Activated T-helper 2 cell treated with anti-CD3 and anti-CD28 coated beads, Interferon-gamma antibody, Interleukin-2, Interleukin-4, amounts not matched to agents 10 μg/mL and 5 μg/mL and 100 μg/mL, durations not matched to agents 14 hours and 24 hours and 36 hours (primary cell): ENCODE results near the gene SPACA4. TPM values are rescaled to one million over a fixed set of nuclear protein-coding genes. Genes with fewer than 3 reads are reported as not detected.

Experiments used
- DNase-seq: peaks from one replicate; pipeline ENCODE4 v3.0.0; 2021; ENCODE audit warnings: low spot score
- H3K27ac Mint-ChIP-seq: one replicate; pipeline ENCODE4 v1.8.0; 2021; ENCODE audit warnings: mixed read lengths
- H3K27me3 Mint-ChIP-seq: one replicate; pipeline ENCODE4 v1.8.0; 2021; ENCODE audit warnings: low read depth, mixed read lengths
- H3K36me3 Mint-ChIP-seq: one replicate; pipeline ENCODE4 v1.8.0; 2021; ENCODE audit warnings: low read depth, mixed read lengths
- H3K4me1 Mint-ChIP-seq: one replicate; pipeline ENCODE4 v1.8.0; 2021; ENCODE audit warnings: low read depth, mixed read lengths
- H3K4me3 Mint-ChIP-seq: one replicate; pipeline ENCODE4 v1.8.0; 2021; ENCODE audit warnings: low read depth, mild to moderate bottlenecking, moderate library complexity, mixed read lengths
- H3K9me3 Mint-ChIP-seq: one replicate; pipeline ENCODE4 v1.8.0; 2021; ENCODE audit warnings: mixed read lengths
- intact Hi-C: fragments of 100-400 bp; cut with micrococcal nuclease; formaldehyde crosslinking; loops from one replicate; pipeline ENCODE4 v1.15.1; 2023
- total RNA-seq: library from RNA; stranded (reverse); gene quantifications from 2 replicates; pipeline ENCODE4 v1.2.3, GENCODE V29; 2022

SPACA4 gene
- total RNA-seq, 1 donor from 2014 or later = not detected

DNA sequence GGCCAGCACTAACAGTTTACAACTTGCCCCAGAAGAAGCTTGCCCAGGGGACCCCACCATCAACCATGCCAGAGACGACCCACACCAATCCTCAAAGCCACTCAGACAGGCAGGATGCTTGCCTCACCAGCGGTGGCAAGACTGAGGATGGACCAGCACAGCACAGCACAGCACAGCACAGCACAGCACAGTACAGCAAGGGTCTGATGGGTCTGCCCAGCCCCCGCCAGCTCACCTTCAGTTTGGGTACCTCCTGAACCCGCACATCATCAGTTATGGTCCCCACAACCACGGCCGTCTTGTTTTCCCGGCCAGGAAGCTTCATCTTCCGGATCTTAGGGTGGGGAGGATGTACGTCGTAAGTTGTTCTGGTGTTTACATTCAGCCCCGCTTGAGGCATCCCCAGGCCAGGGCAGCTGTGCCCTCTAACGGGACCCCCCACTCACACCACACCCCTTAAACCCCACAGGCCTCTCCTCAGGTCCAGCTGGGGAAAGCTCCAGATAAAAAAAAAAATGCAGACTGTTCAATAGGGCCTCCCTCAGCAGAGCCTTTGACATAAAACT lies 10.0 kb downstream of the SPACA4 start:
- Mint-ChIP-seq H3K9me3 (no peaks in the 10 kb centered on the region), H3K27ac (peak overlapping the region; percentile 99), H3K4me1 (peaks cover 21% of the 10 kb centered on the region), H3K36me3 (peaks cover 51% of the 10 kb centered on the region), H3K27me3 (no peaks in the 10 kb centered on the region), H3K4me3 (peak overlapping the region; percentile 95)
- intact Hi-C loops = no loop called here
- no peak for DNase-seq

DNA sequence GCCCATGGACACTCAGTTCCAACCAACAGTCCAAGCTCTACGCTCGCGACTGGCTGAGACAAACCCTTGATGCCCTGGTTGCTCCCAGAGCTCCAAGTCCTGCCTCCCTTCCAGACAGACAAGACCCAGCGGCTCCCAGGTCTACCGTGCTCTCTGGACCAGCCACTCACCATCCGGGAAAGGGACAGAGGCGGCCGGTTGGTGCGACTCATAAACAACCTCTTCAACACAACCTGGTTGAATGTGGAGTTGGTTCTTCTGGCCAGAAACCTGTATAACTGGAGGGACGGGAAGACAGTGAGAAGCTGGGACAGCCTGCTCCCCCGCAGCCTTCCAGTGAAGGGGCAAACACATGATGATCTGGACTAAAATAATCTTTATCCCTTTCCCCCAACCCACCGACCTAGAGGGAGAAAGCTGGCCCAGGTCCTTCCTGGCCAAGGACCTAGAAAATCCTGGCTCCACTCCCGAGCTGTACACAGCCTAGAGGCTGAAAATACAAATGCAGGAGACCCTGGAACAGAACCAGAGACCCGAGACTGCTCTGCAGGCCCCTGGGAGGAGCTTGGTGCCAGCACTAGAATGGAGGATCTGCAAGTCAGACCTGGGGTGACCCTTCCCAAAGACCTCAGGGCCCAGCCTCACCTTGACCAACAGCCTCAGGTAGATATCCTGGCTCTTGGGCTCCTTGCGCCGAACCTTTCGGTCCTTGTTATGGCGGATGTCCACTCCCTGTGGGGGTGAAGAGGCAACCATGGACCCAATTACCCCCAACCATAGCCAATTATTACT lies 10.8 kb downstream of the SPACA4 start:
- no peak for DNase-seq
- H3K9me3 Mint-ChIP-seq = no peaks in the 10 kb centered on the region
- H3K27me3 Mint-ChIP-seq = no peaks in the 10 kb centered on the region
- peaks cover 54% of the 10 kb centered on the region for H3K36me3 Mint-ChIP-seq
- peaks cover 25% of the 10 kb centered on the region for H3K4me1 Mint-ChIP-seq
- H3K4me3 Mint-ChIP-seq = peak overlapping the region; percentile 95
- intact Hi-C loops = no loop called here
- H3K27ac Mint-ChIP-seq = peak overlapping the region; percentile 99

DNA sequence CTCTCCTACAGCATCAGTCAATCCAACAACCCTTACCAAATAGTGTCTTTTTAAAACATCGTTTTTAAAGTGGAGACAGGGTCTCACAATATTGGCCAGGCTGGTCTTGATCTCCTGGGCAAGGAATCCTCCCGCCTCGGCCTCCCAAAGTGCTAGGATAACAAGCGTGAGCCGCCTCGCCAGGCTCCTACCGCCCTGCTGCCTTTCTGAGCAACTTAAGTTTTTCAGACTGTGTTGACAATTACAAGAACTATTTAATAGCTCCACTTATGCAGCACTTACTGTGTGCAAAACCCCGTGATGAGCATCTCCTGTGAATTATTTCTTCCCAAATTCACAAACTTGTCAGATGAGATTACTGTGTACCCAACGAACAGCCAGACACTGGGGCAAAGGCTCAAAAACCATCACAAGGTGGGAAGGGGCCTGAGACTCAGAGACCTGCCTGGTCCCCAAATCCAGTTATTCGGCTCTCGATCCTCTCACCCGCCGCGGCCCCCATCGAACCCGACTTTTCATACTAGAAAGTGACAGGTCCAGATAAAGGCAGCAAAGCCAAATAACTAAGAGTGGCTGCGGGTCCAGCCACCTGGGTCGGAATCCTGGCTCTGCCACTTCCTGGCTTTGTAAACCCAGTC lies 11.9 kb downstream of the SPACA4 start:
- intact Hi-C loops = no loop called here
- H3K27ac Mint-ChIP-seq = peak overlapping the region; percentile 99
- H3K36me3 Mint-ChIP-seq = peaks cover 60% of the 10 kb centered on the region
- DNase-seq = no peak
- H3K4me3 Mint-ChIP-seq = peak overlapping the region; percentile 95
- peaks cover 28% of the 10 kb centered on the region for H3K4me1 Mint-ChIP-seq
- no peaks in the 10 kb centered on the region for H3K27me3 Mint-ChIP-seq
- H3K9me3 Mint-ChIP-seq = no peaks in the 10 kb centered on the region

DNA sequence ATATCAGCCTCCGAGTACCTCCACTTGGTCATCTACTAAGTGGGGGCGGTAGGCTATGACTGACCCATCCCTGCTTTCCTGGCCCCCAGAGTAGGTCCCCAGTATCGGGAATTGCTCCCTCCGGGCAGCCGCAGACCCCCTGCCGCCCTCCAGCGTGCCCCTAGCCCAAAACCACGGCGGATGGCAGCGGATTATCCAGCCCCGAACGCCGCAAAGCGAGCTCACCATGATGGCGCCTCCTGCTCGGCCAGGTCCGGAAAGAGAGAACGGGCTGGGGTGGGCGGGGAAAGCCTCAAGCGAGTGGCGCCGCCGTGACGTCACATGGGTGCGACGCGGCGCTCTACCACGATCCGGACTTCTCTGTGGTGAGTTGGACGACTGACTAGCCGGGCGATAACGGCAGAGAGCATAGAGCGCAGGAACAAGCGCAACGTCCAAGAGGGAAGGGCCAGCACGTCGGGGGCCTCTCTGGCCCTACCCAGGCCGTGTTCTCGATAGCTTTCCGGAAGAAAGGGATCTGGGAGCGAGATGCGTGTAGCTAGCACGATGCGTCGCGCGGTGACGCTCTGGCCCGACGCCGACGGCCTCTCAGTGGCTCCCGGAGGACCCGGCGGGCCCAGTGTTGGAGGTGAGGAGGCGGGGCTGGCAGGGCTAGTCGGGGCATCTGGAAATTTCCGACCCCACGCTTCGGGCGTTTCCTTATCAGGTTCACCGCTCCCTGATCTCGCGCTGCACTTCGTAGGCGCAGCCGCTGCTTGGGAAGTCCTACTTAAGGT lies 12.6 kb downstream of the SPACA4 start, which contains the start of the genes RPL18 and SPHK2:
Gene RPL18 (minus strand): TSS at position 263 of the 776 bp plus-strand sequence. CDS start 35 bp downstream, at position 228.
Gene SPHK2 (plus strand): TSS at position 591 of the 776 bp plus-strand sequence. CDS start 1,009 bp downstream, outside the sequence.
- DNase-seq = peak; percentile 95
- H3K9me3 Mint-ChIP-seq = no peaks in the 10 kb centered on the region
- intact Hi-C loops = loop anchor here (1.0 kb wide), 1 partner anchor 18 kb away; the partner anchor contains the start of gene DBP
- no peaks in the 10 kb centered on the region for H3K27me3 Mint-ChIP-seq
- H3K36me3 Mint-ChIP-seq = peaks cover 64% of the 10 kb centered on the region
- H3K27ac Mint-ChIP-seq = peak within 1 kb of the TSS; percentile 99
- peak within 1 kb of the TSS; percentile 95 for H3K4me3 Mint-ChIP-seq
- peaks cover 34% of the 10 kb centered on the region for H3K4me1 Mint-ChIP-seq

DNA sequence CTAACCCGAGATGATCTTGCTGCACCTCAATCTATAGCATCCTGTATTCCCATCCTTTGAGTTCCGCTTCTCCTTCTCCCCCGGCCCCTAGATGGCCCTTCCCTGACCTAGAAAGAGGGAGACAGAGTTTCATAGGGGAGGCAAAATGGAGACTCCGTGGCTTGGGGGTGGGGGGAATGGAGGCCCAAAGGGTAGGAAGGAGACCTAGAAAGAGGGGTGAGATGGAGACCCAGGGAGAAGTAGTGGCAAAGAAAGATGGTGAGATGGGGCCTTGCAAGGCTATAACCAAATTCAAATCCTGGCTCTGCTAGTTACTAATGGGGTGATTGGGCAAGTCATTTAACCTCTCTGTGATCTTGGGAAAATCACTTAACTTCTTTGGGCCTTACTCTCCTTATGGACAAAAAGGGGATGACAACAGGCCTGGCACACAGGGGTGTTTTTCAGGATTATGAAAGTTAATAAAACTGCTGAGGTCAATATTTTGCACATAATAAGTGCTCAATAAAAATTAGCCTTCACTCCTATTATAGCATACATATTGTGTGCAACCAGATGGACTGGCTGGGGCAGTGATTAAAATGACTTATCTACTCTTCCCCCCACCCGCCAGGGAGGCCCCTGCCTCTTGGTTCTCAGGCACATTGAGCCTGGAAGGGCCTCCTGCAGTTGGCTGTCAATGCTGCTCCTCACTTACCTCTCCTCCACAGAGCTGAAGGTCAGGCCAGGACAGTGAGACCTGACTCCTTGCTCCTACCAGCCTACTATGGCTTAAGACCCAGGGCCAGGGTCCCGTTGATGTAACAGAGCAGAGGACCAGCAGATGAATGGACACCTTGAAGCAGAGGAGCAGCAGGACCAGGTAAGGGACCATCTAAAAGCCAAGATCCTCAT lies 13.4 kb downstream of the SPACA4 start:
- peak overlapping the region; percentile 99 for H3K27ac Mint-ChIP-seq
- intact Hi-C loops = loop anchor here (1.0 kb wide), 1 partner anchor 17 kb away; the partner anchor contains the start of gene DBP

DNA sequence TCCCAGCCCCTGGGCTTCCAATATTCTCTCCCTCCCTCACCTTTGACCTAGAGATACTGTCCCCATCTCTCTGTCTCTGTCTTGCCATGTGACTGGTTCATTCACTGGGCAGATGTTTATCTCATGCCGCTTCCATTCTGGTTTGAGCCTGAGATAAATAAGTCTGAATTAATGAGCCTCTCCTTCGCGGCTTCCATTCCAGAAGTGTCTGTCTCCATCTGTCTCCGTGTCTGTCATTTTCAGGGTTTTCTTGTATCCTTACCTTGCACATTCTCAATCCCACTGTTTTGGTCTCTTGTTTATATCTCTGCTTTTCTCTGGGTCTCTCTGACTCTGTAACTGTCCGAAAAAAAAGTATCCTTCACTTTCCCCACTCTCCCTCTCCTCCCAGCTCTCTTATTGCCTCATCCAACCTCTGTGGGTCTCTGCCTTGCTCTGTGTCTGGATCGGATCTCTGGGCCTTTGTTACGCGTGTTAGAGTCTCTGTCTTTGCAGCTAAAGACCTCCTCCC lies 17.1 kb downstream of the SPACA4 start:
- no peaks in the 10 kb centered on the region for H3K9me3 Mint-ChIP-seq
- peaks cover 37% of the 10 kb centered on the region for H3K4me1 Mint-ChIP-seq
- H3K4me3 Mint-ChIP-seq = peak overlapping the region; percentile 84
- DNase-seq = no peak
- peak overlapping the region; percentile 97 for H3K27ac Mint-ChIP-seq
- intact Hi-C loops = loop anchor here (1.0 kb wide), 1 partner anchor 11 kb away; no protein-coding TSS in a partner anchor
- peaks cover 29% of the 10 kb centered on the region for H3K36me3 Mint-ChIP-seq
- H3K27me3 Mint-ChIP-seq = no peaks in the 10 kb centered on the region

More for the DNA sequence above, 13.4 kb downstream of the SPACA4 start:
- no peaks in the 10 kb centered on the region for H3K9me3 Mint-ChIP-seq
- no peak for DNase-seq
- H3K27me3 Mint-ChIP-seq = no peaks in the 10 kb centered on the region
- peaks cover 38% of the 10 kb centered on the region for H3K4me1 Mint-ChIP-seq
- peaks cover 61% of the 10 kb centered on the region for H3K36me3 Mint-ChIP-seq
- H3K4me3 Mint-ChIP-seq = peak overlapping the region; percentile 95

DNA sequence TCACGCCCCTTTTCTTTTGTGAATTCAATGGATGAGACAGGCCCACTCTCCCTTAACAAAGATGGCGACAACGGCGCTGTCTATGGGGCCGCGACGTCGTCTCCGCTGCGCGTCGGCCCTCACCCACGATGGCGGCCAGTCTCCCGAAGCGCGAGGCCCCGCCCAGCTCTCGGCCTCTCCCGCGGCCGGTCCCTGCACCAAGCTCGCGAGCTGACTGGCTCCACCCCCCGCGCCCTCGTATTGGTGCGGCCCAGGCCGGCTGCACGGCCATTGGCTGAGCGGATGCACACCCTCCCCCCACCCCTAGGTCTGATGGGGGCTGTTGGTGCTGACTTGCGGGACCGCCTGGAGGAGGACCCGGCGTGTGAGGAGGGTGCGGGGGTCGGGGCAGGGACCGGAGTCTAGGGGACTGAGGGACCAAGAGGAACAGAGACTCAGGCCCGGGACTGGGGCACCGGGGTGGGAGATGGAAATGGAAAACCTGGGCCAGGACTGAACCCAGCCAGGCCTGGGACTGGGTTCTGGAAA lies 17.6 kb downstream of the SPACA4 start:
- peak; percentile 96 for DNase-seq
- Mint-ChIP-seq H3K27me3 (no peaks in the 10 kb centered on the region), H3K4me3 (peak overlapping the region; percentile 84), H3K36me3 (peaks cover 25% of the 10 kb centered on the region), H3K9me3 (no peaks in the 10 kb centered on the region), H3K27ac (peak overlapping the region; percentile 97), H3K4me1 (peaks cover 36% of the 10 kb centered on the region)
- intact Hi-C loops = loop anchor here (1.0 kb wide), 1 partner anchor 10 kb away; no protein-coding TSS in a partner anchor

DNA sequence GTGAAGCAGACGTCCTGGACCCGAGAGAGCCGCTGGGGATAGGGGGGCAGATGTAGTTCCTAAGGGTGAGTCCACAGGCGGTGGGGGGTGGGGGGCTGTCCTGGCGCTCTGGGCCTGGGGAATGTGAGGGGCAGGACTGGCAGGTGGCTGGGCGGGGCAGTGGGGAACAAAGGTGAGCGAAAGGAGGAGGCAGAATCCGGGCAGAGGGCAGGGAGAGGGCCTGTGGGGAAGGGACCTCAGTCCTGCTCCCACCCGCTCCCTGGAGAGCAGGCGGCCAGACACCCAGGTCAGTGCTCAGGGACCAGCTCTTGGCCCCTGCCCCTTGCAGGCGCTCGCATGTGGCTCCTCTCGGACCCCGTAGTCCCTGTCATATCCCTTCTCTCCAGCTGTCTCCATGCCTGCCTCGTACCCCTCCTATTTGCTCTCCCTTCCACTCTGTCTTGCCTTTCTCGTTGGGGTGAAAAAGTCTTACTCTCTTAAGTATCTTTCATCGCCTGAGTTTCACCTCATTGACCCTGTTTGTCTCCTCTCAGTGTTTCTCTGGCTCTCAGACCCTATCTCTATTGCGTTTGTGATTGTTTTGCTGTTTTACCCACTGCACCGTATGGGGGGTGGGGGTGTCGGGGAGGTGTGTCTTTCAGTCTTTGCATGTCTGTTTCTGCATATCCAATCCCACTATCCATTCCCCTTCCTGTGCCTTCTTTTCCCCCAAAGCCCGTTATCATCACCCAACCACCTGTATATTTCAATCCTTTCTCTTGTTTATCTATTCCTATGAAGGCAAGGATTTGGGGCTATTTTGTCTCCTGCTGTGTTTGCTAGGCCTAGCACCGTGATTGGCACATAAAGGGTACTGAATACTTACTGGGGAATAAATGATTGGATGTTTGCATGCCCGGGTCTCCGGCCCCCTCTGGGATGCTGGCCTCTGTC lies 18.5 kb downstream of the SPACA4 start:
- H3K9me3 Mint-ChIP-seq = no peaks in the 10 kb centered on the region
- intact Hi-C loops = loop anchor here (1.0 kb wide), 1 partner anchor 9 kb away; no protein-coding TSS in a partner anchor
- H3K4me3 Mint-ChIP-seq = peak overlapping the region; percentile 84
- H3K36me3 Mint-ChIP-seq = peaks cover 29% of the 10 kb centered on the region
- no peaks in the 10 kb centered on the region for H3K27me3 Mint-ChIP-seq
- no peak for DNase-seq
- peaks cover 31% of the 10 kb centered on the region for H3K4me1 Mint-ChIP-seq
- H3K27ac Mint-ChIP-seq = peak overlapping the region; percentile 97

DNA sequence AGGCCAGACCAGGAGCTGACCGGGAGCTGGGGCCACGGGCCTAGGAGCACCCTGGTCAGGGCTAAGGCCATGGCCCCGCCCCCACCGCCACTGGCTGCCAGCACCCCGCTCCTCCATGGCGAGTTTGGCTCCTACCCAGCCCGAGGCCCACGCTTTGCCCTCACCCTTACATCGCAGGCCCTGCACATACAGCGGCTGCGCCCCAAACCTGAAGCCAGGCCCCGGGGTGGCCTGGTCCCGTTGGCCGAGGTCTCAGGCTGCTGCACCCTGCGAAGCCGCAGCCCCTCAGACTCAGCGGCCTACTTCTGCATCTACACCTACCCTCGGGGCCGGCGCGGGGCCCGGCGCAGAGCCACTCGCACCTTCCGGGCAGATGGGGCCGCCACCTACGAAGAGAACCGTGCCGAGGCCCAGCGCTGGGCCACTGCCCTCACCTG lies 19.4 kb downstream of the SPACA4 start:
- no peaks in the 10 kb centered on the region for H3K9me3 Mint-ChIP-seq
- H3K27me3 Mint-ChIP-seq = no peaks in the 10 kb centered on the region
- DNase-seq = no peak
- H3K4me1 Mint-ChIP-seq = peaks cover 30% of the 10 kb centered on the region
- no peak overlapping the region for H3K4me3 Mint-ChIP-seq
- H3K27ac Mint-ChIP-seq = no peak overlapping the region
- H3K36me3 Mint-ChIP-seq = peaks cover 37% of the 10 kb centered on the region
- intact Hi-C loops = no loop called here

DNA sequence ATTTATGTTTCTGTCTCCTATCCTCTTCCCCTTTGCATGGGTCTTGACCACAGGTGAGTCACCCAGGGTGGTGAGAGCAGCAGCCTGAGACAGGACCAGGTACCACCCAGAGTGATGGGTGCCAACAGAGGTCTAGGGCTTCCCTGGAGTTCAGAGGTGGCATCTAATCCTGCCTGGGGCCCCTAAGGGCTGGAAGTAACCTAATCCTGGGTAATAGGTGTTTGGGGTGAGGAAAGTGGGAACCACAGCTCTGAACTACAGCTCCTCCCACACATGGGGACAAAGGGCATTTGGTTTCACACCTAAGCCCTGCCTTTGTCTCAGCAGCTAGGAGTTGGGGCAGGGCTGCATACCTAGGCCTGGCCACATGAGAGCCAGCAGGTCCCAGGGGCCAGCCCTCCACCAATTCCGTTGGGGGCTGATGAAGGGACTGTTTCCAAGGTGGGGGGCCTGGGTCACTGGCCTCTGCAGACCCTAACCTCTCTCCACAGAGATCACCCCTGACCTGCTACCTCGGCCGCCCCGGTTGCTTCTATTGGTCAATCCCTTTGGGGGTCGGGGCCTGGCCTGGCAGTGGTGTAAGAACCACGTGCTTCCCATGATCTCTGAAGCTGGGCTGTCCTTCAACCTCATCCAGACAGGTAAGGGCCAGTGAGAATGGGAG lies 20.8 kb downstream of the SPACA4 start:
- H3K9me3 Mint-ChIP-seq = no peaks in the 10 kb centered on the region
- H3K4me1 Mint-ChIP-seq = peaks cover 23% of the 10 kb centered on the region
- intact Hi-C loops = no loop called here
- no peak overlapping the region for H3K4me3 Mint-ChIP-seq
- H3K27ac Mint-ChIP-seq = no peak overlapping the region
- no peaks in the 10 kb centered on the region for H3K27me3 Mint-ChIP-seq
- no peak for DNase-seq
- H3K36me3 Mint-ChIP-seq = peaks cover 30% of the 10 kb centered on the region
